B cell (primary cell): ENCODE data around the gene MAGI2.

Source experiments
- EZH2 ChIP-seq: IDR thresholded peaks from 2 replicates; pipeline ENCODE4 v1.6.1; 2012; ENCODE audit warnings: borderline replicate concordance, low read depth, mild to moderate bottlenecking, moderate library complexity, low read length; ENCODE audit not compliant: insufficient read depth, poor library complexity, severe bottlenecking
- TF ChIP-seq, protein P1 (sequence below): fragments of 200-600 bp; IDR thresholded peaks from one replicate; pipeline ENCODE4 v1.8.0; 2022; ENCODE audit warnings: antibody characterized with exemption, mild to moderate bottlenecking

DNA sequence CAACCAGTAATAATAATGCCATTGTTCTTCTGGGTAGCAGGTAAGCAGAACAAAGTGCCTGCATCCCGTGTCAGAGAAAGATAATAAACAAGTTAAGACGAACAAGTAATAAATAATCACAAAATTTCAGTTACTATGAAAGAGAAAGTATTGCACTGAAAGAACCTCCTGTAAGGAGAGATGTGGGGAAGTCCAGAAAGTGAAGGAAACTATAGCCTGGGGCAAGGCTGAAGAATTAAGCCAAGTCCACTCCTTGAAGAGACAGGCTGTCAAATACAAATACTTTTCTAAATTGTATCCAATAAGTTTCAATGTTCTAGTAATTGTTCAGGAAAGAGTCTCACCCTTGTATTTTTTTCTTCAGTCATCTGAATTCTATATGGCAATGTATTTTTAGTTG, 611.4 kb downstream of the MAGI2 start:
- TF ChIP-seq, protein P1, sequence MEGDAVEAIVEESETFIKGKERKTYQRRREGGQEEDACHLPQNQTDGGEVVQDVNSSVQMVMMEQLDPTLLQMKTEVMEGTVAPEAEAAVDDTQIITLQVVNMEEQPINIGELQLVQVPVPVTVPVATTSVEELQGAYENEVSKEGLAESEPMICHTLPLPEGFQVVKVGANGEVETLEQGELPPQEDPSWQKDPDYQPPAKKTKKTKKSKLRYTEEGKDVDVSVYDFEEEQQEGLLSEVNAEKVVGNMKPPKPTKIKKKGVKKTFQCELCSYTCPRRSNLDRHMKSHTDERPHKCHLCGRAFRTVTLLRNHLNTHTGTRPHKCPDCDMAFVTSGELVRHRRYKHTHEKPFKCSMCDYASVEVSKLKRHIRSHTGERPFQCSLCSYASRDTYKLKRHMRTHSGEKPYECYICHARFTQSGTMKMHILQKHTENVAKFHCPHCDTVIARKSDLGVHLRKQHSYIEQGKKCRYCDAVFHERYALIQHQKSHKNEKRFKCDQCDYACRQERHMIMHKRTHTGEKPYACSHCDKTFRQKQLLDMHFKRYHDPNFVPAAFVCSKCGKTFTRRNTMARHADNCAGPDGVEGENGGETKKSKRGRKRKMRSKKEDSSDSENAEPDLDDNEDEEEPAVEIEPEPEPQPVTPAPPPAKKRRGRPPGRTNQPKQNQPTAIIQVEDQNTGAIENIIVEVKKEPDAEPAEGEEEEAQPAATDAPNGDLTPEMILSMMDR, result no peak
- TF ChIP-seq EZH2, result no peak
